GM19099 (cell line): ENCODE data around the gene EPHA6.

Source experiments
- POLR2A ChIP-seq: IDR thresholded peaks from 3 replicates; pipeline ENCODE4 v1.6.1; 2011; ENCODE audit warnings: low read depth; ENCODE audit not compliant: insufficient read length; ENCODE audit errors: extremely low read depth

EPHA6 gene

GRCh38 chr3:97187771-97188170 is 373.4 kb downstream of the EPHA6 start:
- no peak for TF ChIP-seq POLR2A

- TF ChIP-seq POLR2A = no peak
Measured at GRCh38 chr3:97189835-97190234, 375.4 kb downstream of the EPHA6 start.

DNA sequence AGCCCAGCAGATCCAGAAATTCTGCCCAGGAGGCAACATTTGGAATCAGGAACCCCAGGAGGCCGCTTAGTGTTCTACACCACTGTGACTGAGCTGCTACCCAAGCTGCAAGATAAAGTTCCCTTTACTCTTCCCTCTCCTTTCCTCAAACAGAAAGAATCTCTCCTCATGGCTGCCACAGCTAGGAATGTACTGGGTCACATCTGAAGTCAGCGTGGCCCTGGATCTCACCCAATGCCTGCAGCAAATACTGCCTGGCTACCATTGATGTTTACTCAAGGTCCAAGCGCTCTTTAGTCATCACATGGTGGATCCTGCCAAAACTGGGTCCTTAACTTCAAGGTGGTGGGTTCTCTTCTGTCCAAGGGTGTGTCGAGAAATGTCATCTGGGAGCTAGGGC is 382.7 kb downstream of the EPHA6 start:
- TF ChIP-seq POLR2A = no peak

DNA sequence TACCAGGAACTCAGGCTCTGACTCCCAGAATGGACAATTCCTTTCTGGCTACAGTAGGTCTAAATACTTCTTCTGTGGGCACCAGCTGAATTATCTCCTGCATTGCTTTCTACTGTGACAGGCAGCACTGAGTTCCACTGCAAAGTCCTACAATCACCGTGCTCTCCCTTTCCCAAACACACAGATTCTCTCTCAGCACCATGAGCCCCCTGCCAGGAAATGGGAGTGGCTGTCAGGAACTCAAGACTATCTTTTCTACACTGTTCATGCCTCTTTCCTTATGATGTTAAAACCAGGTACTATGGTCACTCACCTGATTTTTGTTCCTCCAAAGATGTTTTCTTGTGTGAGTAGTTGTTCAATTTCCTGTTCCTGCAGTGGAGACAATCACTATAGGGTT is 383.4 kb downstream of the EPHA6 start:
- no peak for TF ChIP-seq POLR2A

DNA sequence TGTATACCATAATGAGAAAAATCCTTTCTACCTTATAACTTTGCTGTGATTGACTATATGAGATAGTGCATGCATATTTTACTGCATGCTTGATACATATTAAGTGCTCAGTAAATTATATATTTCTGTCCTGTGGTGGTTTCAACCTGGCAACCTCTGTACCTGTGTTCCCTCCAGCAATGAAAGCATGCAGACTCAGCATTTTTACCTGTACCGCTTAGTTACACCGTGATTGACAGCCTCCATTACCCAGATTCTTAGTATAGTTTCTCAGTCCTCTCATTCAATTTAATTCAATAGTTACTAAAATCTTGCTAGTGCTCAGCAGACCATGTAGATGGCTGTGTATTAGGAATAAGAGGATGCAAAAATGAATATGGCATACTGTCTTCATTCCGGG is 386.0 kb downstream of the EPHA6 start:
- TF ChIP-seq POLR2A = no peak

DNA sequence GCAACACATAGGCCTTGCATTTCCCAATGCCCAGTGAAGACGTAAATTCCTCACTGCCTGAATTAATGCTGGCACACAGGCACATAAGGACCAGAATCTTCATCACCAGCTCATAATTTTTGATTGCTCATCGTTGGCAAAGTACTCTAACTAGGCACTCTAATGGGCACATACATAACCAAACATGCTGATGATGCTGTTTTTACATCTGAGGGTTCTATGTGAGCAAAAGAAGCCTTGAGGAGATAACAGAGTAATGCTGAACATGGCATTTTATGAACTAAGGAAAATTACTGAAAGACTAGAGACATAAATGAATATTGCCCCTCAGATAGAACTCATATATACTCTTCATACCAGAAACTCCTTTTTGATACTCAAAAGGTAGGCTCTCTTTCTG is 387.4 kb downstream of the EPHA6 start:
- TF ChIP-seq POLR2A = no peak

DNA sequence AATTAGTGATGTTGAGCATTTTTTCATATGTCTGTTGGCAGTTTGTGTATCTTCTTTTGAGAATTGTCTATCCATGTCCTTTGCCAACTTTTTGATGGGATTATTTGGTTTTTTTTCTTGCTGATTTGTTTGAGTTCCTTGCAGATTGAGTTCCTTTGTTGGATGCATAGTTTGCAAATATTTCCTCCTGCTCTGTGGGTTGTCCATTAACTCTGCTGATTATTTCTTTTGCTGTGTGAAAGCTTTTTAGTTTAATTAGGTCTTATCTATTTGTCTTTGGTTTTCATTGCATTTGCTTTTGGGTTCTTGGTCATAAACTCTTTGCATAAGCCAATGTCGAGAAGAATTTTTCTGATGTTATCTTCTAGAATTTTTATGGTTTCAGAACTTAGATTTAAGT is 414.6 kb downstream of the EPHA6 start:
- no peak for TF ChIP-seq POLR2A

- TF ChIP-seq POLR2A = no peak
Measured at GRCh38 chr3:97230486-97230885, 416.1 kb downstream of the EPHA6 start.

DNA sequence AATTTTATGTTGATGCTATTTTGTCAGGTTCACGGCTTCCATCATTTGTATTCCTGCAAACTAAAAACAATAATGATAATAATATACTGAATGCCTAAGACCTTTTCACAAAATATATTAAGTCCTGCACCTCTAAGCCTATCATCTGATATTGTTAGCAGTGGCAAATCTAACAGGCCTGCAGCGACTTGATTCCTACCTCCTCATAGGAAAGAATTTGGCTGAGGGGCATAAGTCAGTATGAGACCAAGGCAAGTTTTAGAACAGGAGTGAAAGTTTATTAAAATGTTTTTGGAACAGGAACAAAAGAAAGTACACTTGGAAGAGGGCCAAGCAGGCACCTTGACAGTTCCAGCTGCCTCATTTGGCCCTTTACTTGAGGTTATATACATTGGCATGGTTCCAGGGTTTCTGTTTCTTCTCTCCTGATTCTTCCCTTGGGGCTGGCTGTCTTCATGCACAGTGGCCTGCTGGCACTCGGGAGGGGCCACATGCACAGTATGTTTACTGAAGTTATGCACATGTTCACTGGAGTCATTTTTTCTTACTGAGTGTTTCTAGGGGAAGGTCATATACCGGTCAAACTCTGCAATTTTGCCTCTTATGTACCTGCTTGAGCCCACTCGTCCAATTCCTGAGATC is 418.1 kb downstream of the EPHA6 start:
- no peak for TF ChIP-seq POLR2A

GRCh38 chr3:97235179-97235578 is 420.8 kb downstream of the EPHA6 start:
- TF ChIP-seq POLR2A = no peak

DNA sequence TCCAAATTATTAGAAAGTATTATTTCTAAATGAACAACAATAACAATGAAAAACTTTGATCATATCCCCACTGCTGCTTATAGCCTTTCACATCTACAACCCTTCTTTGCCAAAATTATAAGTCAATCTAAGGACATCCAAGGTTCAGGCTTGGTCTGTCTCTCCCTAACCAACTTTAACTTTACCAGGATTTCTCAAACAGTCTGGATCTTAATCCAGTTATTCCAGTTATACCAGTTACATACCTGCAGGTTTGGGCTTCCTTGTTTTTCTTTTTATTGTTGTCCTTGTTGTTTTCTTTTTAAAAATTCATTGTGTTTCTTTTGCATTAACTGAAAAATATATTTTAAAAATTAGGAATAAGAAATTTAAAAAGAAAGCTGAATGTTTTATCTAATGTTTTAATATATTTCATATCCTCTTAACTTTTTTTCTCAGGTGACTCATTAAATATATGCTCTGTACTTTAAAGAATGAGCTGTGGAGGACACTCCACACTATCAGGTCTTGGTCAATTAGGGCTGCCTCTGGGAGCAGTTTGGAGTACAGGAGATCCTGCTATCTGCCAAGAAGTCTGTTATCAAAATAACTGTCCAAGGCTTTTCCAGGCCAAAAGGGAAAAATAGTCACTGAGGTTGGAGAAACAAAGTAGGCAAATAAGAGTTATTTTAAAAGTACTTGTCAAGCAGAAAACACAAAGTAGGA is 421.4 kb downstream of the EPHA6 start:
- TF ChIP-seq POLR2A = no peak

DNA sequence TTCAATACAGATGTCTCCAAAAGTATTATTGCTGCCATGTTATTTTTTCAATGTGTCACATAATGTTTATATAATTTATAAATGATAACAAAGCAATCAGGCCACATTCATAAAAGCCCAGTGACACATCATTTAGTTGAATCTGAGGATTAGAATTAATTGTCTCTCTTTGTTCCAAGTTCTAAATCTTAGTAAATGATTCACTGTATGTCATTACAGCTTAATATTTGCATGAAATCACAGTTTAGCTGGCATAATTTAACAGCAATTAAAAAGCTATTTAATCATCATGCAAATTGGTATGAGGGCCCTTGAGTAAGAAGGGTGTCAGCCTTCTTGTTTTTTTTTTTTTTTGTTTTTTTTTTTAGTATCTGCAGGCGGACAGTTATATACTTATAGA is 427.0 kb downstream of the EPHA6 start:
- no peak for TF ChIP-seq POLR2A

DNA sequence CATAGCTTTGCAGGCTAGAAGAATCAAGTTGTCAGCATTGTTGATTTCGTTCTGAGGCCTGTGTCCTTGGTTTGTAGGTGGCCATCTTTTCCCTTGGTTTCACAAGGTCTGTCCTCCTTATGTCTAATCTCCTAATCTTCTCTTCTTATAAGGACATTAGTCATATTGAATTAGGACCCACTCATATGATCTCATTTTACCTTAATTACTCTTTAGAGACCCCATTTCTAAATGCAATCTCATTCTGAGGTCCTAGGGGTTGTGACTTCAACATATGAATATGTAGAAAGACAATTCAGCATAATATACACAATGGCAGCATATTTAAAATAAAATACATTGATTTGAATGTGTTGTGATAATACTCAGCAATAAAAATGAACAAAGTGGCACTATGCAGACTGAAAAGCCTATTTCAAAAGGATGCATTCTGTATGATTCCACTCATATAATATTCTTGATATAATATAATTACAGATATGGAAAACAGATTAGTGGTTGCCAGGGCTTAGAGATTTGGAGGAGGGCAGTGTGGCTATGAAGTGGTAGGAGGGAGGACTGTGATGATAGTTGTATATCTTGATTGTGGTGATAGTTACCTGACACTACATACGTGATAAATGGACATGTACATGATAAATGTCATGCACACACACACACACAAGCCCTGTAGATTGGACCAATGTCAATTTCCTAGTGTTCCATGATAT is 431.0 kb downstream of the EPHA6 start:
- no peak for TF ChIP-seq POLR2A

- no peak for TF ChIP-seq POLR2A
Measured at GRCh38 chr3:97256060-97256459, 441.7 kb downstream of the EPHA6 start.

GRCh38 chr3:97257942-97258697 is 443.7 kb downstream of the EPHA6 start:
- no peak for TF ChIP-seq POLR2A
